Fibroblast of skin of back (primary cell): ENCODE results near the gene AGO4.

ENCODE experiments used
- DNase-seq: peaks from one replicate; pipeline ENCODE4 v3.0.0-alpha.2; 2013

Gene AGO4

GRCh38 chr1:35894656-35895055, 86.8 kb downstream of the AGO4 start:
- no peak for DNase-seq

- no peak for DNase-seq
These were observed 92.1 kb downstream of the AGO4 start for GRCh38 chr1:35899941-35900340.

GRCh38 chr1:35901235-35901634, 93.4 kb downstream of the AGO4 start:
- DNase-seq, result no peak

GRCh38 chr1:35902671-35903070, 94.9 kb downstream of the AGO4 start:
- DNase-seq, result no peak
